Ascending aorta (tissue), 2 donors: ENCODE measurements around the gene SLC35F6. TPM values are rescaled to one million over a fixed set of nuclear protein-coding genes. Genes with fewer than 3 reads are reported as not detected.
"Not testable (repeated sequence)": the region's sequence is repeated elsewhere in the genome, so short reads cannot be mapped to it uniquely, and the experiment has no call there.

Experiments
- DNase-seq, 2 donors: peaks; one replicate each; pipeline ENCODE4 v3.0.0-alpha.2; 2019; ENCODE audit warnings: low spot score in 2 of 2
- H3K27ac ChIP-seq, 2 donors: fragments of 200-600 bp; sonication (generic); one replicate each; pipeline ENCODE4 v1.5.1; 2016 to 2017; ENCODE audit warnings: mild to moderate bottlenecking in 1 of 2
- H3K27me3 ChIP-seq: fragments of 200-600 bp; sonication (generic); one replicate; pipeline ENCODE4 v1.5.1; 2017
- H3K36me3 ChIP-seq, 2 donors: fragments of 200-600 bp; sonication (generic); one replicate each; pipeline ENCODE4 v1.5.1; 2016
- H3K4me1 ChIP-seq, 2 donors: fragments of 200-600 bp; sonication (generic); one replicate each; pipeline ENCODE4 v1.5.1; 2016 to 2017; ENCODE audit warnings: mild to moderate bottlenecking in 1 of 2
- H3K4me3 ChIP-seq, 2 donors: fragments of 200-600 bp; sonication (generic); one replicate each; pipeline ENCODE4 v1.5.1; 2016 to 2017; ENCODE audit warnings: mild to moderate bottlenecking in 1 of 2
- H3K9me3 ChIP-seq, 2 donors: fragments of 200-600 bp; sonication (generic); one replicate each; pipeline ENCODE4 v1.5.1; 2016
- CTCF ChIP-seq, 3 experiments: fragments of 200-600 bp in 2 of 3; fragments of 450-650 bp in 1 of 3; sonication (generic) in 2 of 3; IDR thresholded peaks; one replicate each; pipeline ENCODE4 v1.5.1; 2016 to 2019; ENCODE audit warnings: antibody characterized with exemption in 3 of 3, mild to moderate bottlenecking in 1 of 3, moderate library complexity in 1 of 3
- intact Hi-C: fragments of 100-400 bp; cut with DNase I; formaldehyde crosslinking; loops from one replicate; pipeline ENCODE4 v1.15.1; 2023
- total RNA-seq: library from RNA; depleted of rRNA; stranded (reverse); fragments of >200 nt; gene quantifications from one replicate; pipeline ENCODE4 v1.1.0, GENCODE V29; 2016

The SLC35F6 gene
- total RNA-seq, 1 donor from 2014 or later = 43.4 TPM

- DNase-seq = no peak
- Histone ChIP-seq H3K4me1 (peaks cover 3 to 13% of the 10 kb centered on the region in 2 donors), H3K4me3 (no peak overlapping the region), H3K27me3 (no peaks in the 10 kb centered on the region), H3K36me3 (no peaks in the 10 kb centered on the region), H3K9me3 (no peaks in the 10 kb centered on the region), H3K27ac (no peak overlapping the region)
- TF ChIP-seq CTCF (IDR thresholded peaks at IDR 0.05) = no peak
- intact Hi-C loops = no loop called here
These were observed 9.0 kb upstream of the SLC35F6 start for GRCh38 chr2:26754972-26755670.

- no peak overlapping the region for H3K27ac ChIP-seq
- no peaks in the 10 kb centered on the region for H3K36me3 ChIP-seq
- H3K4me1 ChIP-seq = peaks cover 3 to 13% of the 10 kb centered on the region in 2 donors
- no peak for DNase-seq
- no peaks in the 10 kb centered on the region for H3K27me3 ChIP-seq
- H3K9me3 ChIP-seq = no peaks in the 10 kb centered on the region
- TF ChIP-seq CTCF (IDR thresholded peaks at IDR 0.05) = no peak
- intact Hi-C loops = loop anchor here (2.0 kb wide), 1 partner anchor 32 kb away; no protein-coding TSS in a partner anchor
- H3K4me3 ChIP-seq = no peak overlapping the region
These were observed 7.7 kb upstream of the SLC35F6 start for GRCh38 chr2:26756337-26756736.

- Histone ChIP-seq H3K4me1 (peaks cover 3 to 13% of the 10 kb centered on the region in 2 donors), H3K4me3 (no peak overlapping the region), H3K36me3 (no peaks in the 10 kb centered on the region), H3K27ac (peak overlapping the region; percentile 51 to 69), H3K27me3 (no peaks in the 10 kb centered on the region), H3K9me3 (no peaks in the 10 kb centered on the region)
- intact Hi-C loops = loop anchor here (2.0 kb wide), 1 partner anchor 33 kb away; no protein-coding TSS in a partner anchor
- TF ChIP-seq CTCF (IDR thresholded peaks at IDR 0.05) = no peak
- peak in 1 of 2 donors; percentile 90 for DNase-seq
These were observed 6.0 kb upstream of the SLC35F6 start for GRCh38 chr2:26757873-26758789.

GRCh38 chr2:26758790-26759321, 5.2 kb upstream of the SLC35F6 start:
- no peaks in the 10 kb centered on the region for H3K36me3 ChIP-seq
- H3K9me3 ChIP-seq = no peaks in the 10 kb centered on the region
- no peak overlapping the region for H3K4me3 ChIP-seq
- no peak for DNase-seq
- peaks cover 3 to 19% of the 10 kb centered on the region in 2 donors for H3K4me1 ChIP-seq
- H3K27me3 ChIP-seq = no peaks in the 10 kb centered on the region
- intact Hi-C loops = no loop called here
- peak overlapping the region in 1 of 2 donors; percentile 69 for H3K27ac ChIP-seq
- no peak for TF ChIP-seq CTCF (IDR thresholded peaks at IDR 0.05)

- intact Hi-C loops = loop anchor here (10.0 kb wide), 3 partner anchors 315 to 885 kb away; partner anchors contain the start of genes ASXL2, ATRAID, CAD and EMILIN1
- Histone ChIP-seq H3K4me3 (no peak overlapping the region), H3K36me3 (no peaks in the 10 kb centered on the region), H3K4me1 (peaks cover 3 to 22% of the 10 kb centered on the region in 2 donors), H3K27ac (no peak overlapping the region), H3K9me3 (no peaks in the 10 kb centered on the region), H3K27me3 (no peaks in the 10 kb centered on the region)
- no peak for TF ChIP-seq CTCF (IDR thresholded peaks at IDR 0.05)
- DNase-seq = no peak
These were observed 4.2 kb upstream of the SLC35F6 start for GRCh38 chr2:26759845-26760244.

- not testable (repeated sequence) for H3K4me3 ChIP-seq, H3K9me3 ChIP-seq, H3K27me3 ChIP-seq, H3K27ac ChIP-seq, H3K36me3 ChIP-seq, DNase-seq
- H3K4me1 ChIP-seq = peaks cover 10 to 34% of the 10 kb centered on the region in 2 donors
- intact Hi-C loops = loop anchor here (10.0 kb wide), 3 partner anchors 314 to 886 kb away; partner anchors contain the start of genes ASXL2, ATRAID, CAD and EMILIN1
These were observed 3.1 kb upstream of the SLC35F6 start for GRCh38 chr2:26760991-26761390.
